RWPE1 (cell line): ENCODE results near the gene C4B.
"Not testable (repeated sequence)": the region's sequence is repeated elsewhere in the genome, so short reads cannot be mapped to it uniquely, and the experiment has no call there.

Experiments used
- CTCF ChIA-PET: fragments of 350-600 bp; sonication (Branson Sonifier 250); formaldehyde crosslinking; extraction: SDS; loops from one replicate; lab custom pipeline; 2021; lab: Yijun Ruan, JAX
- POLR2A ChIA-PET: fragments of 400-600 bp; formaldehyde crosslinking; extraction: SDS; loops from one replicate; lab custom pipeline; 2020; ENCODE audit warnings: antibody characterized with exemption; ENCODE audit not compliant: low non-redundant PET; lab: Yijun Ruan, JAX
- DNase-seq: peaks from one replicate; pipeline ENCODE4 v3.0.0; 2012; ENCODE audit warnings: low spot score
- H3K27ac ChIP-seq: fragments of 450-650 bp; 2 replicates; pipeline ENCODE4 v1.5.1; 2017
- CTCF ChIP-seq: fragments of 450-650 bp; conservative IDR thresholded peaks from 2 replicates; pipeline ENCODE4 v1.5.1; 2017; ENCODE audit warnings: low read depth, mild to moderate bottlenecking

C4B gene

GRCh38 chr6:32045811-32046449, 31.3 kb downstream of the C4B start:
- no peak for DNase-seq
- ChIA-PET POLR2A (no interaction called here), CTCF (interaction anchor here (1.3 kb wide), 1 partner anchor 30 kb away, joined by 3 read pairs; no protein-coding TSS in a partner anchor)
- peak overlapping the region; percentile 82 for H3K27ac ChIP-seq
- no peak for TF ChIP-seq CTCF

- POLR2A ChIA-PET = no interaction called here
- TF ChIP-seq CTCF = no peak
- H3K27ac ChIP-seq = peak overlapping the region; percentile 82
- CTCF ChIA-PET = interaction anchor here (1.3 kb wide), 1 partner anchor 30 kb away, joined by 3 read pairs; no protein-coding TSS in a partner anchor
- no peak for DNase-seq
These were observed 32.0 kb downstream of the C4B start for GRCh38 chr6:32046450-32047083.

- peak; percentile 24 for DNase-seq
- no peak for TF ChIP-seq CTCF
- CTCF ChIA-PET = interaction anchor here (0.6 to 1.4 kb wide), 3 partner anchors 8 to 82 kb away, joined by 3 to 5 read pairs (median 3); no protein-coding TSS in a partner anchor
- H3K27ac ChIP-seq = peak overlapping the region; percentile 82
- POLR2A ChIA-PET = no interaction called here
These were observed 32.5 kb downstream of the C4B start for GRCh38 chr6:32047084-32047478.

- no peak for TF ChIP-seq CTCF
- ChIA-PET CTCF (interaction anchor here (0.5 to 1.4 kb wide), 8 partner anchors 8 to 1676 kb away, joined by 3 to 7 read pairs (median 3); no protein-coding TSS in a partner anchor), POLR2A (no interaction called here)
- DNase-seq = no peak
- peak overlapping the region; percentile 82 for H3K27ac ChIP-seq
These were observed 32.9 kb downstream of the C4B start for GRCh38 chr6:32047539-32047854.

GRCh38 chr6:32047855-32048766, 33.5 kb downstream of the C4B start:
- ChIA-PET CTCF (interaction anchor here (0.5 to 1.4 kb wide), 10 partner anchors 9 to 1675 kb away, joined by 3 to 7 read pairs (median 3); no protein-coding TSS in a partner anchor), POLR2A (no interaction called here)
- H3K27ac ChIP-seq = peak overlapping the region; percentile 82
- peak; percentile 78 for TF ChIP-seq CTCF
- DNase-seq = peak; percentile 66

GRCh38 chr6:32049149-32049548, 34.6 kb downstream of the C4B start:
- CTCF ChIA-PET = interaction anchor here (0.9 kb wide), 1 partner anchor 25 kb away, joined by 4 read pairs; no protein-coding TSS in a partner anchor
- DNase-seq, POLR2A ChIA-PET, H3K27ac ChIP-seq: not testable (repeated sequence)

- CTCF ChIA-PET, H3K27ac ChIP-seq, DNase-seq, POLR2A ChIA-PET: not testable (repeated sequence)
These were observed 35.1 kb downstream of the C4B start for GRCh38 chr6:32049736-32050135.
